ENCODE results near the gene PIK3AP1.
"Not testable (repeated sequence)": the region's sequence is repeated elsewhere in the genome, so short reads cannot be mapped to it uniquely, and the experiment has no call there.

PIK3AP1 gene

DNA sequence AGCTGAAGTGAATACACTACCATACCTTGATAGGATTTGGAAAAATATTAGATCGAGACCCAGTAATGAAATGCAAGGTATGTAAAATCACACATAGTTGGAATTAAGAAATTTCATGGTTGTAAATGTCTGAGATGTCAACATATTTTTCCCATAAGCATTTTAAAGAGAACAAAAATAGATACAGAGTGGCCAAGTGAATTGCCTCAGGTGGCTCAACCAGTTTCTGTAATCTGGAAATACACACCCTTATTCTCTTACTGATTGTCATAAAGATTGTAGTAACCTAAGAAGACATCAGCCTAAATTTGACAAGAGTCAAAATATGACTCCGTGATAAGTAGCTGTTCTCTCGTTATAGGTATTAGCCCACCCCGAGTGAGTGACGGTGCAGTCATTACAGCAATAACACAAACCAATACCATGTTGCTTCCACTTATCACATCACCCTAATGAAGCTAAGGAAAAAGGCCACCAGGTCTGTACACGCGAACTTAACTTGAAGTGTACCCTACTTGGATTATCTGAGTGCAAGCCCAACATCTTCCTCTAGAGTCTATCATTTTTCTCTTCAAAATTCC, 23.4 kb downstream of the PIK3AP1 start:
- DNase-seq (ENCODE audit: low read depth): no peak

DNA sequence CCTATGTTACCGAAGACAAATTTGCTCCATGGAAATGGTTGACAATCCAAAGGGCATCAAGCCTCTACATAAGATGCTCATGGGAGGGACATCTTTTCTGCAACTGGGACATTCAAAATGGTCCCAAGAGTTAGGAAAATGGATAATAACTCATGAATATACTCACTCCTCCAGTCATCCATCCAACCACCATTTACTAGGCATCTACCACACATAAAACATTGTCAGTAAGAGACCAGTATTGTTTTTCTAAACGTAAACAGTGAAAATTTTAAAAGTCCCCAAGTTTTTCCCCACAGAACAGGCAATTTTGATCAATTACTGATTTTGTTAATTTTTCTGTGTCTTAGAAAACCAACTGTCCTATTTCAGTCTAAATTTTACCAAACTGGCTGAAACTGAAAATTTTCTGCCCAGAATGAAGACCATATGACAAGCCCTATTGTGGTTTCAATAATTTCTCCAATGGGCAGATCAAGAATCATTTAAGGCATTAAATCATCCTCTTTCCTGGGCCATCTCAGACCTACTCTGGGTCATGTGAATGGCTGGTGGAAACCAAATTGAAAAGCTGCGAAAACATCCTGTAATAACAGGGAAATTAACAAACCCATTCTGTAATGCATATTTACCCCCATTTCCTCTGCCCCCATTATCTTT, 24.2 kb downstream of the PIK3AP1 start:
- DNase-seq (ENCODE audit: low read depth): no peak

DNA sequence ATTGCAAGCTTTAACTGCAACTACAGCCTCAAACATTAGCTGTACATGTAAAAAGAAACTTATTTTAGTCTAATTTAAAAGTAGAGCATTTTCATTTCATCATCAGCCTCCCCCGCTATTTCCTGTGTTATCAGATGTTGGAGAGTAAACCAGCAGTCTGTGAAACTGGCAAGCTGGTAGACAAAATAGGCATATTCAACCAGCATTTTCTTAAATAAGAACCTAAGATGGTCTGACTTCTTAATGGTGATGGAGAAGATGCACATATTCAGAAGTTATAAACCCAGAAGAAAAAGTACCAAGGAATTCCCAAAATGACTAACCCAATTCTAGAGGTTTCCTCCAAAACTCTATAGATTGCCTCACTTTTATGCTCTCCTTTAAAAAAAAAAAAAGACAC, 24.9 kb downstream of the PIK3AP1 start:
- DNase-seq (ENCODE audit: low read depth): no peak

DNA sequence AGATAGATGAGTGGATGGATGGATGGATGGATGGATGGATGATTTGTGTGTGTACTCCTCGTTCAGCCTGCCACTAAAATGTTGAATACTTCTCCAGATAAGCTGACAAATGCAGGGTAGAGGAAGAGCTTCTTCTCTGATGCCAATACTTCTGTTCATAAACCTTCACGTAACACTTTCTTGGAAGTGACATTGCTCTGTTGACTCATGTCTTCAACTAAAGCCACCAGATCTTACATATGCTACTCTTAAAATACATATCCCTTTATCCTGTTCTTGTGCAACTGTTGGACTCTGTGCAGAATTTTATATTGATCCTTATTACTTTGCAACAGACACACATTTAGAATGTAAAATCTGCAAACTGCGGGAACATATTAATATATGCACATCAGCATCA, 26.9 kb downstream of the PIK3AP1 start:
- no peak for DNase-seq (ENCODE audit: low read depth)

DNA sequence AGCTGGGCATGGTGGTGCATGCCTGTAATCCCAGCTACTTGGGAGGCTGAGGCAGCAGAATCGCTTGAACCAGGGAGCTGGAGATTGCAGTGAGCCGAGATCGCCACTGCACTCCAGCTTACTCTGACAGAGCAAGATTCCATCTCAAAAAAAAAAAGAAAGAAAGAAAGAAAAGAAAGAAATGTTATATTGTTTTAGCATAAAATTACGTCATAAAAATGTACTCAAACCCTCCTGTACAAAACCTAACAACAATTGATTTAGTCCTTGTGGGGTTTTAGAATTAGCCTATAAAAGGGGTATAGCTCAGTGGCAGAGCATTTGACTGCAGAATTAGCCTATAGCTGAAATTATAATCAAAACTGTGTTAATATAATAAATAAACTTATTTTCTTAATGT, 27.9 kb downstream of the PIK3AP1 start:
- no peak for DNase-seq (ENCODE audit: low read depth)

DNA sequence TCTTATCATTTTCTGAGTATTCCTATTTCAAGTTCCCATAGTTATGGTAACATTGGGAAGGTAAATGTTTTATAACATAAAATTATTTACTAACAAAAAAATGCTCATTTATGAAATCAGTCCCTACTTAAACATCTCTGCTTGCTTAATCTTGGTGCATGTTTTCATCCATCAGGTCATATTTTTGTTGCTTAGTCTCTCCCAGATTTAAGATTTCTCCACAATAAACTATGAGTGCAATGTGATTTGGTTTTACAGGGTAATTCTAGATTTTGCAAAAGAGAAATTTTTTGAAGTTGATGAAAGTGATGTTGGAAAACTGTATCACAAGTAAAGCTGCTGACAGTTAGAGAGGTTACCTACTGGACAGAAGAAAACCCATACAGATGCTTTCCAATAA, 28.6 kb downstream of the PIK3AP1 start:
- no peak for DNase-seq (ENCODE audit: low read depth)

DNA sequence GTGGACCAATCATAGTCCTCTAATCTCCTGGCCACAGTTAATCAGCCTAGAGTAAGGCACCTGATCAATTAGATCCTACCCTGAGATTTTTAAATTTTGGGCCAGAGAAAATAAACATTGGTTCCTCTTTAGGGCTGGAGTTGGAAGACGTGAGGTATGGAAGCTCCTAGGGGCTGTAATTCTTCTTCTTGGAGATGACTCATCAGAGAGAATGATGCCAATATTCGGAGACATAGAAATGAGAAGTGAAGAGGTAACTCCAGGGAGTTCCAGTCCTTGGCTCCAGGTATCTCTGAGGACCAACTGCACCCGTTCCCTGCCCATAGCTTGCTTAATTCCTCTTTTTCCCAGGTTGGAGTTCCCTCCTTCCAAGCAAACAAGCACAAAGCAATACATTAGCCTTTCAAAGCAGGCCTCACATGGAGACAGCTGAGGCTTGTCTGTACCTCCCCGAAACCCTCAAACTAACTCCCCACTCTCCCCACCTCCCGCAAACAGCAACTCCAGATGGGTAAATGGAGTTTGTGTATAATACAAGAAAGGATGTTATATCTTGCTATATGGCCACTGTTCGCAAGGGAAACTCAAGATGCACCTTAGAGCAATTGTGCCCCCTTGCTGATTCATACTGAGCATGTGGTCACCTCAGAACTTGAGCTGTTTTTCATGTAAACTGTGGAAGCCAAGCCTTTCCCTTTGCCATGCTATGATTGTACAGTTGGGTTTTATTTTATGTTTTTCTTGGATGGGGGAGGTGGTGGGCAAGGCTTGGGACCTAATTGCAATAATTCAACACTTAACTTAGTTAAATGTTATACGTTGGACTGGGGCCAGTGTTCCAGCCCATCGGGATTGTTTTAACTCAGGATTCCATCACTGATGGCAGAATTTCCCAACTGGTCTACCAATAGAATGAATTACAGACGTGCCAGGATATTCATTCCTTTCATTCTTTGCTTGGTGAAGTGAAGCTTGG, 29.3 kb downstream of the PIK3AP1 start:
- DNase-seq (ENCODE audit: low read depth): no peak

DNA sequence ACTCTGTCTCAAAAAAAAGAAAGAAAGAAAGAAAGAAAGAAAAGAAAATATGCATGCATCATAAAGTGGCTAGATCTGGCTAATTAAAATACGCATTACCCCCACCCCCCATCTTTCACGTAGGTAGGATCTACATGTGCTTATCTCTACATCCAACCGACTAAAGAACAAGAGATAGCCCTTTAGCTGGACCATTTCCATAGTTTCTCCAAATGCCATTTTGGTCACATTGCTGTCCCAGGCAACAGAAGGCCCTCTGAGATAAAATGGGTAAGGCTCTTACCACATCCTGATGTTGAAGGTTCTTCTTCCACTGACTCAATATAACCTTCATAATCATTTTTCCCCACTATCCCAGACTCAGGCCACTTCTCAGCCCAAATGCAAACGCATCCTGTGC, 31.5 kb downstream of the PIK3AP1 start:
- no peak for DNase-seq (ENCODE audit: low read depth)

DNA sequence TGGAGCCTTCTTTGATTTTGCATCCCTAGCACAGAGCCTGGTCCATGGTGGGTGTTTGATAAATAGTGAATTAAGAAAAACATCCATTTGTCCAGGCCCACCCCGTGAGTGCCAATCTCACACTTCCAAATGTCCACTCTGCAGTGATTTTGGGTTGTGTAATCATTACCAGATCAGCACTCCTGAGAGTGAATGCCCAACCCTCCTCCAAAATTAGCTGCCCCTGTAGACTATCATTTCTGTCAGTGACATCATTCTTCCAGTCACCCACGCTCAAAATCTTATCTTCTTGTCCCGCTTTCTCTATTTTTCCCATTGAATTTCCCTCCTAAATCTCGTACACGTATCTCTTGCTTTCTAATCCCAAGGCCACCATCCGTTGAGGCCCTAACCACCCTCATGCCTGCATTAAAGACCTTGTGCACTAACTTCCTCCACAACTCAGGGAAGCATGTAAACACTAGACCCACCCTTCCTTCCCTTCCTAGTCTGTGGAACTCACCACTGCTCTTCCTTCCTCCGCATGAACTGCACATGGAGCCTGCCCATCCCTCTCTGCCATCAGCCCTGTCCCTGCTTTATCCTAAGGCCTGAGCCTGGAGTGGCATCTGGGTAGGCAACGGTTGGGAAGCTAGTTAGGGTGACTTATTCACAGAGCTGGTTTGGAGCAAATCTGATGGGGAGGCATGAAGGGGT, 32.8 kb downstream of the PIK3AP1 start:
- no peak for DNase-seq (ENCODE audit: low read depth)

DNA sequence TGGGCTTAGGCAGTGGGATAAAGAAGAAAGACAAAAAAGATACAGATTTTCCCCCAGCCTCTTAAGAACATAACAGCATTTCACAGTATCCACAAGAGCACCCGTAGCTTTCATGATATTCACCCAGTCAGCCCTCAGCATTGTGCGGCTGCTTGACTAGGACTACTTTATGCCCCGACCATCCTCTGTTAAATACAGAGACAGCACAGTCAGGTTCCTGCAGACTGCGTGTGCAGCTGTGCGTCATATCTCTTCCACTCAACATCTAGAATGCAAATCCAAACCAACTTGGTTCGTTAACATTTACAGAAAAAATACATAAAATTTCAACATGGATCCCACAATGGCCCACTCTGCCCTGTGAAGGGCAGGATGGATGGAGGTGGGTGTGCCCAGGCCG, 33.8 kb downstream of the PIK3AP1 start:
- DNase-seq (ENCODE audit: low read depth): no peak

DNA sequence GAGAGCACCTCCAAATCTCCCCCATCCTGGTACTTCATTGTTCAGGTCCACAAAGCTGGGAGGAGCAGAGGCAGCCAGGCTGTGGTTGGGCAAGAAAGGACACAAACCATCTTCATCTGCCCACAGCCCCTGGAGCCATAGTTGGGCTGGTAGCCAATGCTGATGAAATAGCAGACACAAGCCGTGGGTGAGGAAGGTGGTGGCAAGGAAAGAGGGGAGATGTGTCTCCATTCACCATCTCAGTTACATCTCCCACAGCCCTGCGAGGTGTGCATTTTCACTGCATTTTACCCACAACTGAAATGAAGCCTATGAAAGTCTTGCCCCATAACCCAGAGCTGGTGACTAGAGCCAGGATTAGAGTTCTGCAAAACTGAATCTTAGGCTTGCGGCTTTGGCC, 35.0 kb downstream of the PIK3AP1 start:
- DNase-seq (ENCODE audit: low read depth): no peak

DNA sequence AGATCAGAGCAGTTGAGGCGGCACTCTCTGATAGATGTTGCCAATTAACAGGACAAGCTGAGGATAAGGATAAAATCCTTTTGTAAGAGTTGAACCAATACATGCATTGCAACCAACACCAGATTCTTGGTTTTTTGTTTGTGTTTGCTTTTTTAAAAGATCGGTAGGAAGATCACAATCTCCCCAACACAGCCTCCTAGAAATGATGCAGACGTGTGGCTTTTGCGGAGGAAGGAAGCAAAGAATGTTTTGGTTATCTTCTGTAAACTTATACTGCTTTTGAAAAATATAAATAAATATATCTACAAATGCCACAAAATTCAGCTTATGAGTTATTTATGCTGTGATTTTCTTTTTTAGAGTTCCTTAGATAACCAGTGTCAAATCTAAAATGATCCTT, 35.5 kb downstream of the PIK3AP1 start:
- DNase-seq (ENCODE audit: low read depth): no peak

DNA sequence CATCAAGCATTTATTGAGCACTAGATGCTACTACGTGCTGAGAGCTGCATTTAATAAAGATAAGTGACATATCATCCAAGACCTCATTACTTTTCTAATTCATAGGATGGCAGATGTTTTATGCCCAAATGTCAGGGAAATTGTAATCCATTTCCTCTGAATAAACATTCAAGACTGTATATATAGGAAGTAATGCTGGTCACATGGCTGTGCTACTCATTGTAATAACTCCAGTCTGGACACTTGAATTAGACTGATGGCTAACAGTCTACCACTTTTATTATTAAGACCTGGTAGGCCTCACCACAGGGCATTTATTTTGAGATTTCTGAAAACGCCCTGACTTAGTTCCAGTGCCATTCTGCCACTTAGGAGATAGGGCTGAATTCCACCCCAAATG, 36.6 kb downstream of the PIK3AP1 start:
- DNase-seq (ENCODE audit: low read depth): no peak

DNA sequence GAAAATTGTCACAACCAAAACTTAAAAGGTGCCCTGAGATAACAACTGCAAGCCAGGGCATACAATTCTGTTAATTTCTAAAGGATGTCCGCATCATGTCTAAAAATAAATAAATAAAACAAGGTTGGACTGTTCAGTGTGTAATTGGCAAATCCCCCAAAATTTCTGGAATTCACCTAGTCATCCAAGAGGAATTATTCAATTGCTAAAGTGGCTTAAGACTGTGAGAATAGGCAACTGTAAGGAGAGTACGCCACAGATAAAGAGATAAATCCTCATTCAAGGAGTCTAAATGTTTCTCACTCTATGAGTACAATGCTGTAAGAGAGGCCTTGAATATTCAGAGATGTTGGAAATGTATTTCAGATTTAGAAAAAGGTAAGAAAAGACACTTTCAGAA, 37.2 kb downstream of the PIK3AP1 start:
- DNase-seq (ENCODE audit: low read depth): no peak

DNA sequence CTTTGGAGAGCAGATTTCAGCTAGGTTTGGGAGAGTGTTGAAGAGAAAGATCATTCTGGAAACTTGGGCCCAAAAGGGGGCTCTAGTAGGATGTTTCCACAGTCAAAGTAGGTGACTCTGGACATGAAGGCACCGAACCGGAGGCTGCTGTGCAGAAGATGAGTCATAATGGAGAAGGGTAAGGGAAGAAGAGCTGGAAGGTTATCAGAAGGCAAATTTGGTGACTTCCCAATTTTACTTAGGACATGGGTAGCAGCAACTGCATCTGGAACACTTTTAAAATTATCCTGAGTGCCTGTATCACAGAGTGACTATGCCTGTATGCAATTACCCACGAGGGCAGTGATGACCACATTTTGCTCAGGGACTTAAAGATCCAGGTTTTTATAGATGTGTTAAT, 38.8 kb downstream of the PIK3AP1 start:
- DNase-seq (ENCODE audit: low read depth): no peak

DNA sequence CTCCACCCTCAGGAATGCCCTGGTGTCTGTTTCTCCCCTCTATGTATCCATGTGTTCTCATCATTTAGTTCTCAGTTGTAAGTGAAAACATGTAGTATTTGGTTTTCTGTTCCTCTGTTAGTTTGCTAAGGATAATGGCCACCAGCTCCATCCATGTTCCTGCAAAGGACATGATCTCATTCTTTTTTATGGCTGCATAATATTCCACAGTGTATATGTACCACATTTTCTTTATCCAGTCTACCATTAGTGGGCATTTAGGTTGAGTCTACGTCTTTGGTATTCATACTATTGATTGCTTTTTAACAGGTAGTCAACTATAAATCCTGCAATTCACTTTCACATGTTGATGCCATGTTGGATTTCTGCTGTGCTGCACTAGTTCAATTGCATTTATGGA, 39.9 kb downstream of the PIK3AP1 start:
- not testable (repeated sequence) for DNase-seq (ENCODE audit: low read depth)

DNA sequence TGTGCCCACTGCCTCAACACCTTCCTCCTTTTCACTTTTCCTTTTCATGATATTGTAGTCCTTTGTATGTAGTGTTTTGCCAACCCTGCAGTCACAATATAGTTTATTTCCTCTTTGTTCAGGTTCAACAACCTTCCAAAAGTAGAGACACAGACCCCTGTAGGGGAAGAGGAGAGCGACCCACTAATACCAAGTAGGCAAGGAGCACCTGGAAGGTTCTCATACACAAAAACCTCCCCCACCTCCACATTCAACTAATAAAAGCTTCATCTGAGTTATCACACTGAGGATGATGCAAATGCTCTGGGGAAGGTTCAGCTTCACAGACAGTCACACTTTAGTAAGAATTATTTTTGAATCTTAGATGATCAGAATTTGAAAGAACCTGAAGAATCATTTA, 41.6 kb downstream of the PIK3AP1 start:
- DNase-seq (ENCODE audit: low read depth): no peak

DNA sequence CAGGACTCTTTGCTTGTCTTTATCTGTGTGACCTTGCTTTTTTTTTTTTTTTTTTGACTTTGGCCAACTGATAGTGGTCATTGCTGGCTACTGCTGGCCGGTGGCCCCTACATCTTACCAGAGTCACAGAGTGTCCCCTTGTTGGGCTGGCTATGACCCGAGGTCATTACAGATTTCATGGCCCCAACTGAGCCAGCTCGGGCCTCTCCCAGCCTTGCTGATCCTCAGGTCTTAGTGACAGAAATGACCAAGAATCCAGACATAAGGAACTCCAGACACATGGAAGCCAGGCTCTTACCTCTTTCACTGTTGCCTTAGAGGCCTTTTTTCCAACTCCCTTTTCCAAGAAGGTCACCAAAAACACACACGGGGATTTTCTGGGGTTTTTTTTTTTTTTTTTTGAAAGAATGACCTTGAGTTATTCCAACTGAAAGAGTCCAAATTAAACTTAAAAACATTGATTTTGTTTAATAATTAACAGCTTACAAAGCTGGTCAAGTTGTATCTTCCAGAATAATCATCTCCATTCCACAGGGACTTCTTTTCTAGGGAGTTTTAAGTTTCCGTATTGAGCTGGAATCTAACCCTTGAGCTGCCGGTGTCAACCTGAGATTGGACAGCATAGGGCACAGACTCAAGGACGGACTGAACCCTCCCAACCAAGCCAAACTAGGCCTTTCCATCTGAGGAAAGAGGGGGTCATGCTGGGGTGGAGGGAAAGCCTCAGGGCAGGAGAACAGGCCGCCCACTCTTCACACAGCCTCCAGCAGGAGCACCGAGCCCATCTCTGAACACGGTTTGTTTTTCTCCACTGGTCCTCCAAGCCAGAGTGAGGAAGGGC, 43.8 kb downstream of the PIK3AP1 start:
- no peak for DNase-seq (ENCODE audit: low read depth)

DNA sequence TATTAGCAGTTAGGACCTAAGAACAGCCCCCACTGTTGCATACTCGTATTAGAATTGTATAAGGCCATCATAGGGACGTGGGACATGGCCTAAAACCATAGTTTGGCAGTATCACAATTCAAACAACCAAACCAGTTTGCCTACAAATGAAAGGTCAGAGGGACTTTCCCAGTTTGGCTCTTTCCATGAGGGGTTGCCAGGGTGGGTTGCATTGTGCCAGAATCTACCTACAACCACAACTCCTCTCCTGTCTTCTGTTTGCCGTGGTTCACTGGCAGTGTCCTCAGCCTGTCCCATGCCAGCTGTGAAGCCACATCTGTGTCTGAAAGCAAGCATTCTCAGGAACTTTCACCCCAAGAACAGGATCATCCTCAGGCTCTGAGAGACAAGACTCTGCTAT, 44.5 kb downstream of the PIK3AP1 start:
- no peak for DNase-seq (ENCODE audit: low read depth)

DNA sequence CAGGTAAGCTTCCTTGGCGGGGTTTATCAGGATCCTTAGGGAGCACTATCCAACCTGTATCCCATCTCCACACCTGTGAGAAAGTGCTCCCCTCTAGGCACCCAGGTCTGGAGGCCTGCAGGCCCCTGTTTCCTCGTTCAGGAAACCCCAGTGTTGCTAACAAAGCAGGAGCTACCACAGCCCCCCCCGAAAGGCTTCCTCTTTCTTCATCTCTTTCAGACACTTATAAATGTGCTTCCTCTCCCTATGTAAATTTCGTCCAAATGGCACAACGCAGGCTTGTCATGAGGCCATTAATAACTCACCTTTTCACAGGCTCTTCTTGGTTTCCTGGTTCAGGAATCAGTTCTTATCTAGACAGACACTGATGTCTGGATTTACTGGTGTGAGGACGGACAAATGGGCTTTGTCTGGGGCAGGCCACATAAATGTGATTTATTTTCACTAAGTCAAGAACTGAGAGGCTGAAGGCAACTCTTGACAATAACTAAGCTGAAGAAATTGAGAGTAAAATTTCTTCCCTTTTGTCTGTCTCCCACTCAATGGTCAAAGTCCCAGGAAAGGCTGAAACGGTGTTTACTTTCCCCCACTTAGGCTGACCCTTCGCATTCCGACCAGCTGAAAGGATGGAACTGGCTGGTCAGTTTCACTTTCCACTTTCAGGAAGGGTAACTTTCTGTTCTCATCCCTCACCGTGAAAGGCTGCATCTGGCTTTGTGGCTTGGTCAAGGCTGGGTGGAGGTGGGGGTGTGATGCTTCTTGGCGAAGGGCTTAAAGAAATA, 46.8 kb downstream of the PIK3AP1 start:
- DNase-seq (ENCODE audit: low read depth): no peak

All from activated gamma-delta T cell treated with anti-CD3 and anti-CD28 coated beads, Interleukin-2, amount 50 U/mL, for 16 hours (primary cell).